Measurements from ENCODE around the gene CROCC2. TPM values are rescaled to one million over a fixed set of nuclear protein-coding genes. Genes with fewer than 3 reads are reported as not detected.

The CROCC2 gene
- total and polyA plus RNA-seq, 10 of the 15 experiments (the other 5 are each of a cell fraction or from before 2014, with no cell fraction given): not detected

GRCh38 chr2:240931319-240931949 is 25.3 kb downstream of the CROCC2 start:
- no peaks in the 10 kb centered on the region; the same call in 2 of the 3 replicates for H3K9me3 ChIP-seq (replicated peaks; ENCODE audit: control insufficient read depth, insufficient read depth, low read length)
- FAIRE-seq: no peak
- H3K27me3 ChIP-seq (replicated peaks in 1 of 2; ENCODE audit: control insufficient read depth in 2 of 2, insufficient read depth in 2 of 2, low read length in 1 of 2): peaks cover 0 to 2% of the 10 kb centered on the region in 2 experiments; a peak in 2 of 4 replicates
- POLR2A ChIA-PET: no interaction called here
- in situ Hi-C loops (cut with MboI): no loop called here
- BruUV-seq (replicated peaks): no TSS peak
- no peak overlapping the region for H3K9ac ChIP-seq (ENCODE audit: control insufficient read depth, insufficient read depth, low read length)
- no peaks in the 10 kb centered on the region for H4K20me1 ChIP-seq (ENCODE audit: control insufficient read depth, insufficient read depth)
- H2AFZ ChIP-seq (ENCODE audit: control insufficient read depth, low read depth, low read length): no peak overlapping the region
- CTCF ChIA-PET: no interaction called here
- WGBS (ENCODE audit: insufficient coverage, insufficient replicate concordance, low lambda C conversion rate, missing lambda C conversion rate): 10% methylated on average over 11 of the region's 11 CpGs
- no peak overlapping the region for H3K4me3 ChIP-seq
- intact Hi-C loops (cut with micrococcal nuclease; ENCODE audit: unreplicated experiment): no loop called here
- RAD21 ChIA-PET (ENCODE audit: unreplicated experiment): no interaction called here
- no peaks in the 10 kb centered on the region for H3K79me2 ChIP-seq (ENCODE audit: control insufficient read depth, insufficient read depth, low read length)
- H3K36me3 ChIP-seq (ENCODE audit: control insufficient read depth in 2 of 2, insufficient read depth in 2 of 2, low read length in 1 of 2): no peaks in the 10 kb centered on the region
- no peak overlapping the region for H3K4me2 ChIP-seq (ENCODE audit: control insufficient read depth, insufficient read depth)
- no peaks in the 10 kb centered on the region for H3K4me1 ChIP-seq (ENCODE audit: control insufficient read depth, insufficient read depth, low read length)
- DNase-seq (ENCODE audit: low read depth, low spot score): no peak
- no peak for ATAC-seq
- H3K27ac ChIP-seq (ENCODE audit: control insufficient read depth, insufficient read depth): no peak overlapping the region
- SMC1A ChIA-PET (ENCODE audit: uncharacterized antibody, unreplicated experiment): no interaction called here
- no peak for TF ChIP-seq ATF3 (IDR thresholded peaks at IDR 0.05; ENCODE audit: borderline replicate concordance, extremely low read depth, low read depth, low read length)
- no peak for TF ChIP-seq CHD4 (IDR thresholded peaks at IDR 0.05)
- TF ChIP-seq NFIC (IDR thresholded peaks at IDR 0.05; ENCODE audit: low read depth, low read length): no peak
- no peak for TF ChIP-seq RFX5 (IDR thresholded peaks at IDR 0.05; ENCODE audit: low read depth, low read length)
- TF ChIP-seq KLF5 (IDR thresholded peaks at IDR 0.05; ENCODE audit: partially characterized antibody): no peak
- TF ChIP-seq BACH1 (IDR thresholded peaks at IDR 0.05; ENCODE audit: borderline replicate concordance): no peak
- no peak for TF ChIP-seq MEF2B (IDR thresholded peaks at IDR 0.05; ENCODE audit: partially characterized antibody, poor library complexity, severe bottlenecking)
- TF ChIP-seq PML (IDR thresholded peaks at IDR 0.05; ENCODE audit: low read length): no peak
- no peak for TF ChIP-seq SREBF1 (IDR thresholded peaks at IDR 0.05; ENCODE audit: low read length)
- TF ChIP-seq STAT1 (conservative IDR thresholded peaks at IDR 0.05): no peak
- no peak for TF ChIP-seq TBL1XR1 (IDR thresholded peaks at IDR 0.05; ENCODE audit: low read depth, low read length)
- TF ChIP-seq RELA (IDR thresholded peaks at IDR 0.05; ENCODE audit: borderline replicate concordance, partially characterized antibody): no peak
- no peak for TF ChIP-seq SKIL (IDR thresholded peaks at IDR 0.05; ENCODE audit: low read depth, poor library complexity, severe bottlenecking)
- no peak for TF ChIP-seq RAD51 (IDR thresholded peaks at IDR 0.05)
- no peak for TF ChIP-seq ZNF592 (IDR thresholded peaks at IDR 0.05)
- no peak for TF ChIP-seq IRF4 (IDR thresholded peaks at IDR 0.05; ENCODE audit: low read depth, low read length)
- TF ChIP-seq NFYB (IDR thresholded peaks at IDR 0.05; ENCODE audit: insufficient read depth, low read depth, low read length): no peak
- no peak for TF ChIP-seq CREB1 (IDR thresholded peaks at IDR 0.05; ENCODE audit: low read depth)

Measured in GM12878 (cell line).